Inflammatory macrophage treated with lipopolysaccharide for 4 hours (primary cell): Measurements from ENCODE around the gene SUSD1.

Source experiments
- DNase-seq: peaks from one replicate; pipeline ENCODE4 v3.0.0-alpha.2; 2020

The SUSD1 gene

GRCh38 chr9:112007575-112008240, 167.4 kb downstream of the SUSD1 start:
- no peak for DNase-seq

GRCh38 chr9:112006361-112007020, 168.6 kb downstream of the SUSD1 start:
- DNase-seq, result no peak

GRCh38 chr9:112005939-112006338, 169.2 kb downstream of the SUSD1 start:
- no peak for DNase-seq

- no peak for DNase-seq
Observed at GRCh38 chr9:112003538-112003937, 171.6 kb downstream of the SUSD1 start.

DNA sequence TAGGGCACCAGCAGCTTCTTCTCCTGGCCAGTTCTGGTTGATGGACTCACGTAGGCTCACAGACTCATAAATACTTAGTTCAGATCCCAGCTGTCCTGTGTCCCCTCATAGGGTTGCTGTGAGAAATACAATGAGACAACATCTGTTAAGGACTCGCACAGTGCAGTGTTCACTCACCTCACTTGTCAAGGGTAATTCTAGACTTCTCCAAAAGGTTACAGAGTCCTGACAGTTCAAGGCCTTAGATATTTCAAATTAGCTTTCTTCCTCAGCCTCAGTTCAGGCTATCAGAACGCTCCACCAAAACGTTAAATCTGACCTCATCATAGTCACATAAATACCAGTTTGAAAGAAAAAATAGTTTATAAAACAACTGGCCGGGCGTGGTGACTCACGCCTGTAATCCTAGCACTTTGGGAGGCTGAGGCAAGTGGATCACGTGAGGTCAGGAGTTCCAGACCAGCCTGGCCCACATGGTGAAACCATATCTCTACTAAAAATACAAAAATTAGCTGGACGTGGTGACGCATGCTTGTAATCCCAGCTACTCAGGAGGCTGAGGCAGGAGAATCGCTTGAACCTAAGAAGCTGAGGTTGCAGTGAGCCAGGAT, 172.1 kb downstream of the SUSD1 start:
- DNase-seq, result no peak

- DNase-seq, result no peak
Observed at GRCh38 chr9:112002131-112002846, 172.8 kb downstream of the SUSD1 start.

DNA sequence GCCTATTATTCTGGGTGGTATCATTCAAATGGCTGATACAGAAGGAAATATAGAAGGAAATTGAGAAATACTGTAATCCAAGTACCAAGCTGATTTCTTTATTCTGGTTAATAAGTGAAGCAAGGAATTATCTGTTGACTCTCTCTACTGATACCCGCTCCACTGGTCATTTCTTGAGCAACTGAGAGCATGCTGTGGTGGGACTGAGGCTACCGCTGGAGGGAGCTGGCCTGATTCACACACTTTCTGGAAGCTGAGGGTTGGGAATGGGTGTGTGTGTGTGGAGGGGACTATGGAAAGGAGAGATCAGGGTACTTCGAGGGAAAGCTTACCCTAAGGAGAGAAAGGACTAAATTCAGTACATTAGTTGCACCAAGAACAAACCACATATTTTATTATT, 174.4 kb downstream of the SUSD1 start:
- no peak for DNase-seq

- DNase-seq, result no peak
Observed at GRCh38 chr9:111999319-111999718, 175.8 kb downstream of the SUSD1 start.

DNA sequence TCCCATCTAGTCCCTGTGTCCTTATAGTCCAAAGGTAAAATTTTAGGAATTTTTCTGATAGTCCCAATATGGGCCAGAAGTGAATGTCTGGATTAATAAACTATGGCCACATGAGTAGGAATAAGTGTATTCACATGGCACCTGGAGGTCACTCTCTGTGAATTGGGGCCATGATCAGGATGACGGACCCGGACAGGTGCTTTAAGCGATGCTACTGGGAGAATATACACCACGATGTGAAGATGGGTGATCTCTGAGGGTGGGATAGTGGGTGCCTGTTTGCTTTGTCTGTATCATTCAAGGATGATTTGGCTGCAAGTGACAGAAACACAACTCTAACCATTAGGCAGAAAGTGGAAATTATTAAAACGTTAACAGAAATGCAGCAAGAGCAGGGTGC, 177.3 kb downstream of the SUSD1 start:
- no peak for DNase-seq

- no peak for DNase-seq
Observed at GRCh38 chr9:111994831-111995458, 180.2 kb downstream of the SUSD1 start.

GRCh38 chr9:111993319-111993718, 181.8 kb downstream of the SUSD1 start:
- DNase-seq, result no peak

DNA sequence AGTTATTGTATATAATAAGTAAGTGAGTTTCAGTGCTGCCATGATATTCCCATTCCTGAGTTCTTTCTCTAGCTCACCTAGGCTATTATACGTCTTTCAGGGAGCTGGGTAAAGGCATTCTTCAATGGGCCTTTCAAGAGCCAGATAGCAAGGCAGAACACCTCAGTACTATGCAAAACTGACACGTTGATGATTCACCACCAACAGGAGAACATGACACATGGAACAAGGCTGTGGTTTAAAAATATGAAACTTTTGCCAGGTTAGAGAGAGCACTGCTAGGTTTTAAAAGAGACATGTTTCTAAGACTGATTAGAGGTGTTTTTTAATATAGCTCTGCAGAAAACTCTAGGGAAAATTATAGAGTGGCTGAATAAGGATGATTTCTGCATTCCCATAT, 182.6 kb downstream of the SUSD1 start:
- no peak for DNase-seq

DNA sequence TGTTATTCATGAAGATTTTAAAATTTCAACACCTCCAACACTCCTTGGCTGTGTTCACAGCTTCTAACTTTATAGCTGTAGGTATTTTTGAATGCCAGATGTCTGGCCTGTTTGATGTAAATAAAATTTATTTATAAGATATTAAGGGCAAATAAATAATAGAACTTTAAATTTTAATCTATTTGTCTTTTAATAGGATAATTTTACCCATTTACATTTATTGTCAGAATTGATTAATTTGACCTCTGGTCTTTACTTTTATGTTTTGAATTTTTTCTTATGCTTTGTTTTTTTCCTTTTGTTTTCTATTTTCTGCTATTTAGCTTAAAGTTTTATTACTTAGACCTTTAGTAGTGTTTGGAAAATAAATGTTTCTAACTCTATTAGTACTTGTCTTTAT, 183.9 kb downstream of the SUSD1 start:
- no peak for DNase-seq
